Tibial artery (tissue), 4 donors: Measurements from ENCODE around the gene ZCWPW1.

Source experiments
- DNase-seq, 2 donors: peaks; one replicate each; pipeline ENCODE4 v3.0.0-alpha.2; 2019
- H3K27ac ChIP-seq, 2 donors: fragments of 200-600 bp; sonication (generic) in 1 of 2; 1 replicate in 1 of 2; 2 replicates in 1 of 2; pipeline ENCODE4 v1.5.1; 2018 to 2019; ENCODE audit warnings: mild to moderate bottlenecking in 1 of 2
- H3K27me3 ChIP-seq, 2 donors: fragments of 200-600 bp; sonication (generic) in 1 of 2; one replicate each; pipeline versions ENCODE4 v1.5.1 to v1.6.0; 2016 to 2019
- H3K36me3 ChIP-seq, 3 donors: fragments of 200-600 bp; sonication (generic) in 2 of 3; one replicate each; pipeline ENCODE4 v1.5.1; 2016 to 2019; ENCODE audit warnings: mild to moderate bottlenecking in 2 of 3
- H3K4me1 ChIP-seq, 4 donors: fragments of 200-600 bp; sonication (generic) in 2 of 4; 1 replicate in 3 of 4; 2 replicates in 1 of 4; pipeline ENCODE4 v1.5.1; 2016 to 2019
- H3K4me3 ChIP-seq, 2 donors: fragments of 200-600 bp; sonication (generic) in 1 of 2; 1 replicate in 1 of 2; 2 replicates in 1 of 2; pipeline ENCODE4 v1.5.1; 2018 to 2019; ENCODE audit warnings: mild to moderate bottlenecking in 2 of 2
- H3K9me3 ChIP-seq, 3 donors: fragments of 200-600 bp; sonication (generic) in 1 of 3; one replicate each; pipeline ENCODE4 v1.5.1; 2016 to 2019
- intact Hi-C: fragments of 100-400 bp; cut with DNase I; formaldehyde crosslinking; loops from one replicate; pipeline ENCODE4 v1.15.0; 2023; ENCODE audit warnings: low total_unique reads
- TF ChIP-seq, protein P1 (sequence below), 2 experiments: fragments of 200-600 bp in 1 of 2; fragments of 450-650 bp in 1 of 2; IDR thresholded peaks; one replicate each; pipeline ENCODE4 v1.5.1; 2017 to 2019; ENCODE audit warnings: antibody characterized with exemption in 2 of 2, mild to moderate bottlenecking in 1 of 2, moderate library complexity in 1 of 2

ZCWPW1 gene

DNA sequence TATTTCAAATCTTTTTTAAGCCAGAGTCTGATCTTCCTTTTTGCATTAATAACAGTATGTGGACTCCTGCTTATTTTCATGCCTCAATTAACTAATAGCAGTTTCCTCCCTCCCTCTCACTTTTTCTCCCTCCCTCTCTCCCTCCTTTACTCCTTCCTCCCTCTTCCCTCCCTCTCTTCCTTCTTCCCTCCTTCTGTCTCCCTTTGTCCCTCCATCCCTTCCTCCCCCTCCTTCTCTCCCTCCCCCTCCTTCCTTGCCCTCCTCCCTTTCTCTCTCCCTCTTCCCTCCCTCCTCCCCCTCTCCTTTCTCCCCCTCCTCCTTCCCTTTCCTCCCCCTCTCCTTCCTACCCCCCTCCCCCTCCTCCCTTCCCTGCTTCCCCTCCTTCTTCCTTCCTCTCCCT lies 2.0 kb downstream of the ZCWPW1 start:
- H3K36me3 ChIP-seq, result peaks cover 0 to 4% (median 0%) of the 10 kb centered on the region in 3 donors
- no peak overlapping the region for H3K27ac ChIP-seq
- H3K4me3 ChIP-seq, result no peak overlapping the region
- H3K27me3 ChIP-seq, result no peaks in the 10 kb centered on the region
- TF ChIP-seq, protein P1, sequence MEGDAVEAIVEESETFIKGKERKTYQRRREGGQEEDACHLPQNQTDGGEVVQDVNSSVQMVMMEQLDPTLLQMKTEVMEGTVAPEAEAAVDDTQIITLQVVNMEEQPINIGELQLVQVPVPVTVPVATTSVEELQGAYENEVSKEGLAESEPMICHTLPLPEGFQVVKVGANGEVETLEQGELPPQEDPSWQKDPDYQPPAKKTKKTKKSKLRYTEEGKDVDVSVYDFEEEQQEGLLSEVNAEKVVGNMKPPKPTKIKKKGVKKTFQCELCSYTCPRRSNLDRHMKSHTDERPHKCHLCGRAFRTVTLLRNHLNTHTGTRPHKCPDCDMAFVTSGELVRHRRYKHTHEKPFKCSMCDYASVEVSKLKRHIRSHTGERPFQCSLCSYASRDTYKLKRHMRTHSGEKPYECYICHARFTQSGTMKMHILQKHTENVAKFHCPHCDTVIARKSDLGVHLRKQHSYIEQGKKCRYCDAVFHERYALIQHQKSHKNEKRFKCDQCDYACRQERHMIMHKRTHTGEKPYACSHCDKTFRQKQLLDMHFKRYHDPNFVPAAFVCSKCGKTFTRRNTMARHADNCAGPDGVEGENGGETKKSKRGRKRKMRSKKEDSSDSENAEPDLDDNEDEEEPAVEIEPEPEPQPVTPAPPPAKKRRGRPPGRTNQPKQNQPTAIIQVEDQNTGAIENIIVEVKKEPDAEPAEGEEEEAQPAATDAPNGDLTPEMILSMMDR (IDR thresholded peaks at IDR 0.05), result no peak
- DNase-seq, result no peak
- intact Hi-C loops, result loop anchor here (10.0 kb wide), 1 partner anchor 412 kb away; the partner anchor contains the start of gene ZKSCAN1
- H3K9me3 ChIP-seq, result no peaks in the 10 kb centered on the region
- H3K4me1 ChIP-seq, result peaks cover 0 to 19% (median 15%) of the 10 kb centered on the region in 4 donors

DNA sequence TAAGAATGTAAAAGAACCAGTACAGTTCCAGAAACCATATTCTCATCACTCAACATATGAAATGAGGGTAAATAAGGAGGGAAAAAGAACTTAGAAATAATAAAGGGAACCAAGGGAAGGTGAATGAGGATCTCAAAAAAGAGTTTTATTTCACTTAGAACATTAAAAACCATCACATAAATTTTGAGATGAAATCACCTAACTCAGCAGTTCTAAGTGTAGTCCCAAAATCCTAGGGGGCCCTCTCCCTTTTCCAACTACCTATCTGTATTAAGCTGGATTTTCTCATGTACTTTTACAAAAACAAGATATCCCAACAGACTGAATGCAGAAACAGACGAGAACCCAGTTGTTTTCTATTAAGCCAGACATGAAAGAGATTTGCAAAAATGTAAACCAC lies 3.2 kb downstream of the ZCWPW1 start:
- intact Hi-C loops, result loop anchor here (10.0 kb wide), 1 partner anchor 411 kb away; the partner anchor contains the start of gene ZKSCAN1
- Histone ChIP-seq H3K9me3 (no peaks in the 10 kb centered on the region), H3K4me1 (peaks cover 0 to 8% (median 4%) of the 10 kb centered on the region in 4 donors), H3K27me3 (no peaks in the 10 kb centered on the region), H3K4me3 (no peak overlapping the region), H3K27ac (no peak overlapping the region), H3K36me3 (no peaks in the 10 kb centered on the region)
- TF ChIP-seq, protein P1 (IDR thresholded peaks at IDR 0.05), result no peak
- no peak for DNase-seq

DNA sequence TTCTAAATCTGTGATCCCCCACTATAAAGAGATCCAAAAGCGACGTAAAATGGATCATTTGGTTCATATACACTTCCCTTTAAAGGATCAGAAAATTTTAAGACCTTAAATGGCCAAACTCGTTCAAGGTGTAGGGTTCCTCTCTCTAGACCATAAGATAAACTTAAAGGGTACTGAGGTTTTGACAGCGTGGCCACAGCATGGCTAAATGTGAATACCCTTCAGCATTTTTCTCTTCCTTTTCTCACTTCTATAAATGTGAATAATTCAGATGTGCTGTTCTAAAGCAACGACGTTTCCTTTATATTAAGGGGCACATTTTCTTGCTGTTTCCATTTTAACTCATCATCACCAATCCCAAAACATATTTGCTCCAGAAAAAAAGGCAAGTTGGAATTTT lies 5.2 kb downstream of the ZCWPW1 start:
- H3K36me3 ChIP-seq, result no peaks in the 10 kb centered on the region
- H3K9me3 ChIP-seq, result no peaks in the 10 kb centered on the region
- DNase-seq, result no peak
- TF ChIP-seq, protein P1 (IDR thresholded peaks at IDR 0.05), result no peak
- no peak overlapping the region for H3K27ac ChIP-seq
- H3K27me3 ChIP-seq, result no peaks in the 10 kb centered on the region
- peaks cover 0 to 6% (median 2%) of the 10 kb centered on the region in 4 donors for H3K4me1 ChIP-seq
- H3K4me3 ChIP-seq, result no peak overlapping the region
- intact Hi-C loops, result loop anchor here (10.0 kb wide), 1 partner anchor 409 kb away; the partner anchor contains the start of gene ZKSCAN1

DNA sequence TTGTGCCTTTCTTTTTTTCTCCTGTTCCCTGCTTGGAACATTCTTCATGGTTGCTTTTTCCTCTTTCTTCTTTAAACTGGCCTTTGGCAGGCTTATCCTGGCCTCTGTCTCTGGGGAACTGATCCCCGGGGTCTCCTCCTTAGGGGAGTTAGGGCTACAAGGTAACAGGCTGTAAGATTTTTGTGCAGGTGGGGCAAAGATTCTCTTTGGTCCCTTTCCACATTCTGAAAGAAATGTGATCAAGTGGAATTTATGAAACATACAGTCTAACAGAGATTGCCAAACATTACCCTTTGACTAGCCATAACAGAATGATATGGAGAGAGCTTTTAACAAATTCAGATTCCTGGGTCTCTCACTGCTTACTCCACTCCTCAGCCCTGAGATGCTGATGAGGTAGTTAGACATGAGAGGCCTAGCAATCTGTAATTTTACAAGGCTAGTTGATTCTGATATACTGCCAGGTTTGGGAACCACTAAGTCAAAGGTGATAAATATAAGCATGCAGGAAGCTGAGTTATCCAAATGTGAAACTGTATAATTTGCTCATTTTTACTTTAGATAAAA lies 8.8 kb downstream of the ZCWPW1 start:
- intact Hi-C loops, result loop anchor here (10.0 kb wide), 1 partner anchor 405 kb away; the partner anchor contains the start of gene ZKSCAN1
- no peak overlapping the region for H3K27ac ChIP-seq
- H3K36me3 ChIP-seq, result no peaks in the 10 kb centered on the region
- TF ChIP-seq, protein P1 (IDR thresholded peaks at IDR 0.05), result no peak
- H3K4me1 ChIP-seq, result no peaks in the 10 kb centered on the region
- DNase-seq, result no peak
- no peaks in the 10 kb centered on the region for H3K9me3 ChIP-seq
- H3K27me3 ChIP-seq, result no peaks in the 10 kb centered on the region
- no peak overlapping the region for H3K4me3 ChIP-seq

DNA sequence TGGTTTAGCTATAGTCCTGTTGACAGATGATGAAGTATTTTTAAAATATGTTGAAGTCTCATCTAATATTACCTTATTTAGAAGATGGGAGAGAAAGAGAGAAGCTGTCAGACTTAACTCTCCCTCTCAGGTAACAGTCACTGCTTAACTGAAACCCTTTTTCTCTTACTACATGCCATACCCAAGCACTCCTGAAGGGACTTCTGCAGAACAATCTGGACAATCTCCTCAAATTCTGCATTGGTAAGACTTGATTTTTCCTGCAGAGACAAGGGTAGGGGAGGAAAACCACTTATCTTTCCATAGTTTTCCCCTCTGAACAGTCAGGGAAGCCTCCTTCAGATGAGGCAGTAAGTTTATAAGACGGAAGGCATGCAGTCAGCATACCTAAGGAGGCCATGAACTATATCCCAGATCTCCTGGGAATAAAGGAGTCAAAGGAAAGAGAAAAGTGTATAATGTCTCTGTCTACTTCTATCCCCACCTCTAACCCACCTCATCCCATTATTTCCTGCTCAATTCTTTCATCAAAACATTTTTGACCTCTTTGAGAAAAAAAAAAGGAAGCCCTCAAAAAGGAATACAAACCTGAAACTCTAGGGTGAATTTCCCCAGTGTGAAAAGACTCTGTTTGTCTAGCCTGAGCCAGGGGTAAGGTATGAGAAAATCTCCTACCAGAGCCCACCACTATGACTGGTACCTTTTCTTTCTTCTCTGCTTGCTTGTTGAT lies 9.4 kb downstream of the ZCWPW1 start:
- TF ChIP-seq, protein P1 (IDR thresholded peaks at IDR 0.05), result no peak
- intact Hi-C loops, result no loop called here
- no peak overlapping the region for H3K27ac ChIP-seq
- no peaks in the 10 kb centered on the region for H3K9me3 ChIP-seq
- no peak overlapping the region for H3K4me3 ChIP-seq
- H3K27me3 ChIP-seq, result no peaks in the 10 kb centered on the region
- no peaks in the 10 kb centered on the region for H3K36me3 ChIP-seq
- no peaks in the 10 kb centered on the region for H3K4me1 ChIP-seq
- no peak for DNase-seq
